ENCODE measurements around the gene MPIG6B.

The MPIG6B gene

DNA sequence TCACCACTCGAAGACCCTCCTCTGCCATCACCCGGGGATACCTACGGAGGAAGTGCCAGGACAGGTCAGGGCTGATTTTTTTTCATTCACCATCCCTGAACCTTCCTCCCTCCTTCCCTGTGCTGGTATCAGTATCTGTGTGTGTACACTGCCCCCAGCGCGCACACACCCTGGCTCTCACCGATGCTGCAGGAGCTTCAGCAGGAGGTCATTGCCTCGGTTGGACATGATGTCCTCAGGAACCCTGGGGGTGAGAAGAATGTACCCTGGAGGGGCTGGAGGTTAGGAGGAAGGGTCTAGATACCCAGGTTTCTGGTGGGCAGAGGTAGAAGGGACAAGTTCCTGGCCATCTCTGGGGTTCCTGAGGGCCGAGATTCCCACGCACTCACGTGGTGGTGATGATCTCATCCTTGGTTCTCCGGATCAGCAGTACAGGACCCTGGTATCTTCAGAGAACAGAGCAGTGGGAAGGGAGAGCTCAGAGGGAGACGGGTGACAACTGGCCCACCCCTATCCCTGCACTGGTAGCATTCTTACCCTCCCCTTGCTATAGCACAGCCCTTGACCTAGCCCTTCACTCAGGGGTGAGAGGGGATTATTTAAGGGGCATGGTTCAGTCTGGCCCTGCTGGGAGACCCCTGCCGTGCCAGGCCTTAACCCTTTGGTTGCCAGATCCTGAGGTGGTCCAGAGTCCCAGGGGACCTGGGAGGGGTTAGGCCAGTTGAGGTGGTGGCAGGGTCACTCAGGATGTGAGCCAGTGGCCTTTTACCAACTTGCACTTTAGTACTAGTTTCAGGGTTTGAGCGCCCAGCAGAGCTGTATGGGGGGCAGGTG, 35.1 kb upstream of the MPIG6B start:
- Histone ChIP-seq H3K27me3 (ENCODE audit: control insufficient read depth, low read length) (no peaks in the 10 kb centered on the region), H3K27ac (ENCODE audit: low read depth, low read length) (no peak overlapping the region), H3F3A (ENCODE audit: control insufficient read depth, insufficient read depth) (no peaks in the 10 kb centered on the region; the same call in 1 of the 2 replicates), H4K20me1 (ENCODE audit: control insufficient read depth, insufficient read depth, low read depth, low read length) (no peaks in the 10 kb centered on the region), H3K9me3 (ENCODE audit: control insufficient read depth, insufficient read depth, low read length) (no peaks in the 10 kb centered on the region), H3K36me3 (ENCODE audit: control insufficient read depth, low read length) (peaks cover 51% of the 10 kb centered on the region), H3K79me2 (ENCODE audit: control insufficient read depth, low read length) (no peaks in the 10 kb centered on the region), H3K4me2 (ENCODE audit: low read length) (no peak overlapping the region), H3K4me3 (ENCODE audit: low read length) (no peak overlapping the region), H3K4me1 (ENCODE audit: control insufficient read depth, low read length) (peaks cover 15% of the 10 kb centered on the region), H3K9me2 (replicated peaks; ENCODE audit: control insufficient read depth, low read length) (no peaks in the 10 kb centered on the region)
- TF ChIP-seq CTCF (IDR thresholded peaks at IDR 0.05; ENCODE audit: low read depth, low read length, poor library complexity, severe bottlenecking) (no peak), EZH2phosphoT487 (IDR thresholded peaks at IDR 0.05; ENCODE audit: borderline replicate concordance, low read length) (no peak)

GRCh38 chr6:31689249-31690110, 33.7 kb upstream of the MPIG6B start:
- no peaks in the 10 kb centered on the region; the same call in 1 of the 2 replicates for H3F3A ChIP-seq (ENCODE audit: control insufficient read depth, insufficient read depth)
- H3K9me2 ChIP-seq (replicated peaks; ENCODE audit: control insufficient read depth, low read length) = no peaks in the 10 kb centered on the region
- peaks cover 15% of the 10 kb centered on the region for H3K4me1 ChIP-seq (ENCODE audit: control insufficient read depth, low read length)
- H3K4me2 ChIP-seq (ENCODE audit: low read length) = peak overlapping the region; percentile 49
- H4K20me1 ChIP-seq (ENCODE audit: control insufficient read depth, insufficient read depth, low read depth, low read length) = no peaks in the 10 kb centered on the region
- no peaks in the 10 kb centered on the region for H3K27me3 ChIP-seq (ENCODE audit: control insufficient read depth, low read length)
- no peaks in the 10 kb centered on the region for H3K79me2 ChIP-seq (ENCODE audit: control insufficient read depth, low read length)
- H3K9me3 ChIP-seq (ENCODE audit: control insufficient read depth, insufficient read depth, low read length) = no peaks in the 10 kb centered on the region
- TF ChIP-seq CTCF (IDR thresholded peaks at IDR 0.05; ENCODE audit: low read depth, low read length, poor library complexity, severe bottlenecking) (peak; percentile 82), EZH2phosphoT487 (IDR thresholded peaks at IDR 0.05; ENCODE audit: borderline replicate concordance, low read length) (no peak)
- peaks cover 53% of the 10 kb centered on the region for H3K36me3 ChIP-seq (ENCODE audit: control insufficient read depth, low read length)
- H3K4me3 ChIP-seq (ENCODE audit: low read length) = peak overlapping the region; percentile 6; the same call in 1 of the 2 replicates
- no peak overlapping the region for H3K27ac ChIP-seq (ENCODE audit: low read depth, low read length)

DNA sequence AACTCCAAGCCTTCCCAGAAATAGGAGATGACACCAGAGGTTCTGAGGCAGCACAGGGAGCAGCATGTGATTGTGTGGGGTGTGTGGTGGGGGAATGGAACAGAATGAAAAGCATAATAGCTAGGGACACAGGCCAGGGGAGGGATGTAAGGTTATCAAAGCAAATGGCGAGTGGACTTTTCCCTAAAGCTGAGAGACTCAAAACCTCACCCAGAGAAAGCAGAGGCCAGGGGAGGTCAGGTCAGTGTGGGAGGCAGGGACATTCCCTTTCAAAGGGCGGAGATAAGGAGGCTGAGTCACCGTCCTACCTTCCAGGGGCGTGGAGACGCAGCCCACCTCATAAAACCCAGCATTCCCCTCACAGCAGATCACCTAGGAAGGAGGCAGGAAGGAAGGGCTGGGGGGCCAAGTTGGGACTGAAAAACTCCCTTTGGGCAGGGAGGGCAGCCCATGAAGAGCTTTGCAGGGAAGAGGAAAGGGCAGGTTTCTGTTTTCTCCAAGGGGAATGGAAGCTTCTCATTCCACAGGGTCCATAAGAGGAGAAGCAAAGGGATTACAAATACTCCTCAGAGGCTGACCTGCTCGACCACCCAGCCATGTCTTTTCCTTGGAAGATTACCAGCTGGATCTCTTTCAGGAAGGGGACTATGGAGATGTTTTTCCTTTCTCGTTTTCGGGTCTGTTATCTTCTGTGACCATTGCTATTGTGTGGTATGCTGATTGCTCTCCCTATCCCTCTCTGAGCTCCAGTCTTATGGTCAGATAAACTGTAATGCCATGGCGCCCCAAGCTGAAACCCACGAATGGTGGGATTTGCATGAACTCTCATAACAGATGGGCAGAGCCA, 32.7 kb upstream of the MPIG6B start:
- Histone ChIP-seq H3K9me2 (replicated peaks; ENCODE audit: control insufficient read depth, low read length) (no peaks in the 10 kb centered on the region), H3F3A (ENCODE audit: control insufficient read depth, insufficient read depth) (no peaks in the 10 kb centered on the region; the same call in 1 of the 2 replicates), H4K20me1 (ENCODE audit: control insufficient read depth, insufficient read depth, low read depth, low read length) (no peaks in the 10 kb centered on the region), H3K4me2 (ENCODE audit: low read length) (peak overlapping the region; percentile 49; the same call in 1 of the 2 replicates), H3K79me2 (ENCODE audit: control insufficient read depth, low read length) (no peaks in the 10 kb centered on the region), H3K4me1 (ENCODE audit: control insufficient read depth, low read length) (peaks cover 15% of the 10 kb centered on the region), H3K27me3 (ENCODE audit: control insufficient read depth, low read length) (no peaks in the 10 kb centered on the region), H3K36me3 (ENCODE audit: control insufficient read depth, low read length) (peaks cover 60% of the 10 kb centered on the region), H3K4me3 (ENCODE audit: low read length) (no peak overlapping the region), H3K27ac (ENCODE audit: low read depth, low read length) (no peak overlapping the region), H3K9me3 (ENCODE audit: control insufficient read depth, insufficient read depth, low read length) (no peaks in the 10 kb centered on the region)
- no peak for TF ChIP-seq EZH2phosphoT487 (IDR thresholded peaks at IDR 0.05; ENCODE audit: borderline replicate concordance, low read length)
- TF ChIP-seq CTCF (IDR thresholded peaks at IDR 0.05; ENCODE audit: low read depth, low read length, poor library complexity, severe bottlenecking) = no peak
